Ascending aorta (tissue), 2 donors: ENCODE results near the gene NFKBIE. TPM values are rescaled to one million over a fixed set of nuclear protein-coding genes. Genes with fewer than 3 reads are reported as not detected.

Experiments used
- DNase-seq, 2 donors: peaks; one replicate each; pipeline ENCODE4 v3.0.0-alpha.2; 2019; ENCODE audit warnings: low spot score in 2 of 2
- H3K27ac ChIP-seq, 2 donors: fragments of 200-600 bp; sonication (generic); one replicate each; pipeline ENCODE4 v1.5.1; 2016 to 2017; ENCODE audit warnings: mild to moderate bottlenecking in 1 of 2
- H3K27me3 ChIP-seq: fragments of 200-600 bp; sonication (generic); one replicate; pipeline ENCODE4 v1.5.1; 2017
- H3K36me3 ChIP-seq, 2 donors: fragments of 200-600 bp; sonication (generic); one replicate each; pipeline ENCODE4 v1.5.1; 2016
- H3K4me1 ChIP-seq, 2 donors: fragments of 200-600 bp; sonication (generic); one replicate each; pipeline ENCODE4 v1.5.1; 2016 to 2017; ENCODE audit warnings: mild to moderate bottlenecking in 1 of 2
- H3K4me3 ChIP-seq, 2 donors: fragments of 200-600 bp; sonication (generic); one replicate each; pipeline ENCODE4 v1.5.1; 2016 to 2017; ENCODE audit warnings: mild to moderate bottlenecking in 1 of 2
- H3K9me3 ChIP-seq, 2 donors: fragments of 200-600 bp; sonication (generic); one replicate each; pipeline ENCODE4 v1.5.1; 2016
- intact Hi-C: fragments of 100-400 bp; cut with DNase I; formaldehyde crosslinking; loops from one replicate; pipeline ENCODE4 v1.15.1; 2023
- total RNA-seq: library from RNA; depleted of rRNA; stranded (reverse); fragments of >200 nt; gene quantifications from one replicate; pipeline ENCODE4 v1.1.0, GENCODE V29; 2016
- TF ChIP-seq, protein P1 (sequence below), 3 experiments: fragments of 200-600 bp in 2 of 3; fragments of 450-650 bp in 1 of 3; sonication (generic) in 2 of 3; IDR thresholded peaks; one replicate each; pipeline ENCODE4 v1.5.1; 2016 to 2019; ENCODE audit warnings: antibody characterized with exemption in 3 of 3, mild to moderate bottlenecking in 1 of 3, moderate library complexity in 1 of 3

NFKBIE gene
- total RNA-seq, 1 donor from 2014 or later: 1.9 TPM

DNA sequence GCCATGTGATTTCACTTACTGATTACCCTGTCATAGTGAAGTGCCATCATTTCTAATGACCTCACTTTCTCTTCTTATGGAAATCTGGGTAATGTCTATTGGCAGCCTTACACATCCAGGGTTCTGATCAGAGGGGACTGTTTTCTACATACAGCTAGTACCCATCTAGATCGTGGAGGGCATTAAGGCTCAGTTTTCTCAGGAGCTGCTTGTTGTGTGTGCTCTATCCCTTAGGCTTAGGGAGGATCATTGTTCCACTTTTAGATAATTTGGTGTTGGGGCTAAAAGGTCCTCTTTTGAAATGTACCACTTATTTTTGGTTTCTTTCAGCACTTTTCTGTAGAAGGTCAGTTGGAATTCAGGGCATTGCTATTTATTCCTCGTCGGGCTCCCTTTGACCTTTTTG lies 14.6 kb downstream of the NFKBIE start:
- peak overlapping the region in 1 of 2 donors; percentile 1 for H3K4me3 ChIP-seq
- DNase-seq: no peak
- H3K9me3 ChIP-seq: no peaks in the 10 kb centered on the region
- H3K27ac ChIP-seq: no peak overlapping the region
- TF ChIP-seq, protein P1, sequence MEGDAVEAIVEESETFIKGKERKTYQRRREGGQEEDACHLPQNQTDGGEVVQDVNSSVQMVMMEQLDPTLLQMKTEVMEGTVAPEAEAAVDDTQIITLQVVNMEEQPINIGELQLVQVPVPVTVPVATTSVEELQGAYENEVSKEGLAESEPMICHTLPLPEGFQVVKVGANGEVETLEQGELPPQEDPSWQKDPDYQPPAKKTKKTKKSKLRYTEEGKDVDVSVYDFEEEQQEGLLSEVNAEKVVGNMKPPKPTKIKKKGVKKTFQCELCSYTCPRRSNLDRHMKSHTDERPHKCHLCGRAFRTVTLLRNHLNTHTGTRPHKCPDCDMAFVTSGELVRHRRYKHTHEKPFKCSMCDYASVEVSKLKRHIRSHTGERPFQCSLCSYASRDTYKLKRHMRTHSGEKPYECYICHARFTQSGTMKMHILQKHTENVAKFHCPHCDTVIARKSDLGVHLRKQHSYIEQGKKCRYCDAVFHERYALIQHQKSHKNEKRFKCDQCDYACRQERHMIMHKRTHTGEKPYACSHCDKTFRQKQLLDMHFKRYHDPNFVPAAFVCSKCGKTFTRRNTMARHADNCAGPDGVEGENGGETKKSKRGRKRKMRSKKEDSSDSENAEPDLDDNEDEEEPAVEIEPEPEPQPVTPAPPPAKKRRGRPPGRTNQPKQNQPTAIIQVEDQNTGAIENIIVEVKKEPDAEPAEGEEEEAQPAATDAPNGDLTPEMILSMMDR (IDR thresholded peaks at IDR 0.05): no peak
- no peaks in the 10 kb centered on the region for H3K27me3 ChIP-seq
- peaks cover 0 to 27% of the 10 kb centered on the region in 2 donors for H3K4me1 ChIP-seq
- intact Hi-C loops: no loop called here
- H3K36me3 ChIP-seq: peaks cover 61 to 66% of the 10 kb centered on the region in 2 donors

DNA sequence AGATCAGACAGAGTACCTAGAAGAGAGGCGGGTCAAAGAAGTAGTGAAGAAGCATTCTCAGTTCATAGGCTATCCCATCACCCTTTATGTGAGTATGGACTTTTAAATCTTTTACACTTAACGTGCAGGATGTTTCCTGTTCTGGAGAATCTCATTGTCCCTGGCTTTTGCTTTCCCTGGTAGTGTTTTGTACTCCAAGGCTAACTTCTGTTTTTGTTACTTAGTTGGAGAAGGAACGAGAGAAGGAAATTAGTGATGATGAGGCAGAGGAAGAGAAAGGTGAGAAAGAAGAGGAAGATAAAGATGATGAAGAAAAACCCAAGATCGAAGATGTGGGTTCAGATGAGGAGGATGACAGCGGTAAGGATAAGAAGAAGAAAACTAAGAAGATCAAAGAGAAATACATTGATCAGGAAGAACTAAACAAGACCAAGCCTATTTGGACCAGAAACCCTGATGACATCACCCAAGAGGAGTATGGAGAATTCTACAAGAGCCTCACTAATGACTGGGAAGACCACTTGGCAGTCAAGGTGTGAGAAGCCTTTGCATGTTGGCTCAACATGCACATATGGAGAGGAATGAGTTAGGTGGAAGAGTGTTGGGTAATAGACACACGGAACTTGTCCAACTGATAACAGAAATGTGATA lies 15.2 kb downstream of the NFKBIE start:
- no peak for DNase-seq
- peaks cover 0 to 32% of the 10 kb centered on the region in 2 donors for H3K4me1 ChIP-seq
- no peaks in the 10 kb centered on the region for H3K9me3 ChIP-seq
- peaks cover 61 to 64% of the 10 kb centered on the region in 2 donors for H3K36me3 ChIP-seq
- no peaks in the 10 kb centered on the region for H3K27me3 ChIP-seq
- TF ChIP-seq, protein P1 (IDR thresholded peaks at IDR 0.05): no peak
- H3K27ac ChIP-seq: no peak overlapping the region
- peak overlapping the region in 1 of 2 donors; percentile 92 for H3K4me3 ChIP-seq
- intact Hi-C loops: no loop called here

DNA sequence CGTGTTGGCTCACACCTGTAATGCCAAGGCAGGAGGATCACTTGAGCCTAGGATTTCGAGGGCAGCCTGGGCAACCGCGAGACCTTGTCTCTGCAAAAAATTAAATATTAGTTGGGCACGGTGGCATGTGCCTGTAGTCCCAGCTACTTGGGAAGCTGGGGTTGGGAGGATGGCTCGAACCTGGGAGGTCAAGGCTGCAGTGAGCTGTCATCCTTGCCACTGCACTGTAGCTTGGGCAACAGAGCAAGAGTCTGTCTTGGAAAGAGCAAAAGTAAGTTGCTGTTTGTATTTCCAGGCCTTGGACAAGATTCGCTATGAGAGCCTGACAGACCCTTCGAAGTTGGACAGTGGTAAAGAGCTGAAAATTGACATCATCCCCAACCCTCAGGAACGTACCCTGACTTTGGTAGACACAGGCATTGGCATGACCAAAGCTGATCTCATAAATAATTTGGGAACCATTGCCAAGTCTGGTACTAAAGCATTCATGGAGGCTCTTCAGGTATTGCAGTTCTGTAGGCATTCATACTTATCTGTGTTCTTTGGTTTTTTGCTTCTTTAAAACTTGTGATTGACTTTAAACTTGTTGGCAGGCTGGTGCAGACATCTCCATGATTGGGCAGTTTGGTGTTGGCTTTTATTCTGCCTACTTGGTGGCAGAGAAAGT lies 16.1 kb downstream of the NFKBIE start:
- Histone ChIP-seq H3K4me1 (peaks cover 0 to 33% of the 10 kb centered on the region in 2 donors), H3K27ac (peak overlapping the region in 1 of 2 donors; percentile 100), H3K27me3 (no peaks in the 10 kb centered on the region), H3K9me3 (no peaks in the 10 kb centered on the region), H3K36me3 (peaks cover 55 to 56% of the 10 kb centered on the region in 2 donors), H3K4me3 (peak overlapping the region; percentile 92 to 99)
- intact Hi-C loops: loop anchor here (5.0 kb wide), 2 partner anchors 477 to 1077 kb away; partner anchors contain the start of genes SRF and VEGFA
- TF ChIP-seq, protein P1 (IDR thresholded peaks at IDR 0.05): no peak
- DNase-seq: no peak

DNA sequence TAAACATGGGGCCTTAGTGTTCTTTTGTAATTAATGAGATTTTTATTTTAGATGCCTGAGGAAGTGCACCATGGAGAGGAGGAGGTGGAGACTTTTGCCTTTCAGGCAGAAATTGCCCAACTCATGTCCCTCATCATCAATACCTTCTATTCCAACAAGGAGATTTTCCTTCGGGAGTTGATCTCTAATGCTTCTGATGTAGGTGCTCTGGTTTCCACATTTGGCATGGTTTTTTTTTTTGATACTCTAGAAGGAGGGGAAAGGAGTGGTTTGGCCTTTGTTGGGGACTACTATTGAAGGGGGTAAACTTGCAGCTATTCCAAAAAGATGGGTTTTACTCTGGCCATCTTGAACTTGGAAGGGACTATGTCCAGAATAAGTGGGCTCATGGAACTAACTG lies 16.8 kb downstream of the NFKBIE start:
- H3K36me3 ChIP-seq: peaks cover 49 to 50% of the 10 kb centered on the region in 2 donors
- peak overlapping the region; percentile 92 to 99 for H3K4me3 ChIP-seq
- TF ChIP-seq, protein P1 (IDR thresholded peaks at IDR 0.05): no peak
- intact Hi-C loops: loop anchor here (5.0 kb wide), 2 partner anchors 476 to 1076 kb away; partner anchors contain the start of genes SRF and VEGFA
- no peaks in the 10 kb centered on the region for H3K9me3 ChIP-seq
- no peaks in the 10 kb centered on the region for H3K27me3 ChIP-seq
- DNase-seq: no peak
- peak overlapping the region; percentile 99 to 100 for H3K27ac ChIP-seq
- peaks cover 0 to 30% of the 10 kb centered on the region in 2 donors for H3K4me1 ChIP-seq

DNA sequence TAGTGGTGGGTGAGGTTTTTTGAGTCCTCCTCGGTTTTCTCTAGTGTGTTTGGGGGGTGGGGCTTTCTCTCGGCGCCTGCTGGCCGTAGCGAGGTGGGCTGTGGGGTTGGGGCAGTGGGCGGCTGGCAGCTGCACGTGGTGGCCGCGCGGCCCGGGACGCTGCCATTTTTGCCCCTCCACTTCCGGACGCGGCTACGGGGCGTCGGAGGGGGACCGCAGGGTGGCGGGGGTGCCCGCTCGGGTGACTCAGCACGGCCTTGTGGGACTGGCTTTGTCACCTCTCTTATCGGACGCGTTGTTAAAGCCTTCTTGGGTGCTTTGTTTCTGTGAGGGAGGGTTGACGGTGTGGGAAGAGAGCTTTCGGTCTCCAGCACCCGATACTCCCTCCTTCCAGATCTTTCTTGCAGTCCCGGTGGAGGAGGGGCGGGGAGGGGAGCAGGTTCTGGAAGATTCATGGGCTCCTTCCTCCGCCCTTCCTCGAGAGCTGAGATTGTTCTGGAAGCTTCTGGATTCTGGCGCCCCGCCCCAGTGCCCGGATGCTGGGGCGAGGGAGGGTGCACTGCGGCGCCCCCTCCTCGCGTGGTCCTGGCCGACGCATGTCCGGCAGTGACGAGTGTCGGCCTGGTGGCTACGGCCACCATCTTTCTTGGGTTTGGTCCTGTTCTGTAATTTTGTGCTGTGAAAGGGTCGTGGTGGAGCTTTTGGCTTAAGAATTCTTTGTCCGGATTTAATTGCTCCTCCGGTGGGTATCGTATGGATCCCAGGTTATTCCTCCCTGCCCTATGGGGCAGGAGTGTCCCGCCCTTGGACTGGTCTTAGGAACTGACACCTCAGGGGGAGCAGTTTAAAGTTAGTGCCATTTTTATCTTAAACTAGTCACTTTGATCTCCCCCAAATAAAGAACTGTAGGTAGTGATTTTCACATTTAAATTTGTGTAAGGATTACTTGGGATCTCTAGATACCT lies 17.7 kb downstream of the NFKBIE start:
- Histone ChIP-seq H3K36me3 (peaks cover 39 to 40% of the 10 kb centered on the region in 2 donors), H3K27me3 (no peaks in the 10 kb centered on the region), H3K4me3 (peak overlapping the region; percentile 92 to 99), H3K9me3 (no peaks in the 10 kb centered on the region), H3K4me1 (peaks cover 0 to 30% of the 10 kb centered on the region in 2 donors), H3K27ac (peak overlapping the region; percentile 99 to 100)
- TF ChIP-seq, protein P1 (IDR thresholded peaks at IDR 0.05): no peak
- intact Hi-C loops: loop anchor here (2.0 to 5.0 kb wide), 3 partner anchors 121 to 1075 kb away; partner anchors contain the start of genes MRPL14, SRF, TMEM63B and VEGFA
- DNase-seq: peak; percentile 42 to 88
